ENCODE measurements around the gene MEI4.
A peak's percentile ranks its signal among the peaks of the same experiment; 100 is the strongest.

Gene MEI4

GRCh38 chr6:77834591-77834996 lies 181.8 kb downstream of the MEI4 start:
- no peaks in the 10 kb centered on the region for H3K36me3 ChIP-seq (ENCODE audit: control insufficient read depth in 2 of 2, insufficient read depth in 2 of 2, low read length in 2 of 2)
- no peaks in the 10 kb centered on the region for H3K9me3 ChIP-seq (ENCODE audit: control insufficient read depth in 2 of 2, low read length in 2 of 2)
- H3K4me3 ChIP-seq (ENCODE audit: low read length in 2 of 2), result no peak overlapping the region
- H3K4me1 ChIP-seq (ENCODE audit: control insufficient read depth in 2 of 2, insufficient read depth in 2 of 2, low read length in 2 of 2), result peaks cover 0 to 6% of the 10 kb centered on the region in 2 donors
- no peaks in the 10 kb centered on the region for H3K27me3 ChIP-seq (ENCODE audit: control insufficient read depth in 2 of 2, insufficient read depth in 2 of 2, low read length in 2 of 2)
- no peak overlapping the region for H3K27ac ChIP-seq (ENCODE audit: low read depth in 2 of 2, low read length in 2 of 2)
- no peak overlapping the region for H3K9ac ChIP-seq (ENCODE audit: low read depth in 1 of 2, low read length in 2 of 2)

- H3K27ac ChIP-seq (ENCODE audit: low read depth in 2 of 2, low read length in 2 of 2), result no peak overlapping the region
- H3K36me3 ChIP-seq (ENCODE audit: control insufficient read depth in 2 of 2, insufficient read depth in 2 of 2, low read length in 2 of 2), result no peaks in the 10 kb centered on the region
- H3K27me3 ChIP-seq (ENCODE audit: control insufficient read depth in 2 of 2, insufficient read depth in 2 of 2, low read length in 2 of 2), result no peaks in the 10 kb centered on the region
- peaks cover 0 to 6% of the 10 kb centered on the region in 2 donors for H3K4me1 ChIP-seq (ENCODE audit: control insufficient read depth in 2 of 2, insufficient read depth in 2 of 2, low read length in 2 of 2)
- H3K9me3 ChIP-seq (ENCODE audit: control insufficient read depth in 2 of 2, low read length in 2 of 2), result no peaks in the 10 kb centered on the region
- H3K4me3 ChIP-seq (ENCODE audit: low read length in 2 of 2), result peak overlapping the region in 1 of 2 donors; percentile 23
- no peak overlapping the region for H3K9ac ChIP-seq (ENCODE audit: low read depth in 1 of 2, low read length in 2 of 2)
Observed at GRCh38 chr6:77837034-77837784, 184.4 kb downstream of the MEI4 start.

- no peaks in the 10 kb centered on the region for H3K27me3 ChIP-seq (ENCODE audit: control insufficient read depth in 2 of 2, insufficient read depth in 2 of 2, low read length in 2 of 2)
- H3K9ac ChIP-seq (ENCODE audit: low read depth in 1 of 2, low read length in 2 of 2), result no peak overlapping the region
- peaks cover 0 to 6% of the 10 kb centered on the region in 2 donors for H3K4me1 ChIP-seq (ENCODE audit: control insufficient read depth in 2 of 2, insufficient read depth in 2 of 2, low read length in 2 of 2)
- no peak overlapping the region for H3K4me3 ChIP-seq (ENCODE audit: low read length in 2 of 2)
- H3K9me3 ChIP-seq (ENCODE audit: control insufficient read depth in 2 of 2, low read length in 2 of 2), result no peaks in the 10 kb centered on the region
- H3K36me3 ChIP-seq (ENCODE audit: control insufficient read depth in 2 of 2, insufficient read depth in 2 of 2, low read length in 2 of 2), result no peaks in the 10 kb centered on the region
- no peak overlapping the region for H3K27ac ChIP-seq (ENCODE audit: low read depth in 2 of 2, low read length in 2 of 2)
Observed at GRCh38 chr6:77839292-77839691, 186.5 kb downstream of the MEI4 start.

GRCh38 chr6:77844822-77845221 lies 192.0 kb downstream of the MEI4 start:
- no peaks in the 10 kb centered on the region for H3K4me1 ChIP-seq (ENCODE audit: control insufficient read depth in 2 of 2, insufficient read depth in 2 of 2, low read length in 2 of 2)
- no peaks in the 10 kb centered on the region for H3K9me3 ChIP-seq (ENCODE audit: control insufficient read depth in 2 of 2, low read length in 2 of 2)
- H3K9ac ChIP-seq (ENCODE audit: low read depth in 1 of 2, low read length in 2 of 2), result no peak overlapping the region
- no peak overlapping the region for H3K27ac ChIP-seq (ENCODE audit: low read depth in 2 of 2, low read length in 2 of 2)
- H3K4me3 ChIP-seq (ENCODE audit: low read length in 2 of 2), result no peak overlapping the region
- no peaks in the 10 kb centered on the region for H3K27me3 ChIP-seq (ENCODE audit: control insufficient read depth in 2 of 2, insufficient read depth in 2 of 2, low read length in 2 of 2)
- no peaks in the 10 kb centered on the region for H3K36me3 ChIP-seq (ENCODE audit: control insufficient read depth in 2 of 2, insufficient read depth in 2 of 2, low read length in 2 of 2)

- H3K4me3 ChIP-seq (ENCODE audit: low read length in 2 of 2), result no peak overlapping the region
- no peaks in the 10 kb centered on the region for H3K4me1 ChIP-seq (ENCODE audit: control insufficient read depth in 2 of 2, insufficient read depth in 2 of 2, low read length in 2 of 2)
- H3K36me3 ChIP-seq (ENCODE audit: control insufficient read depth in 2 of 2, insufficient read depth in 2 of 2, low read length in 2 of 2), result no peaks in the 10 kb centered on the region
- H3K27ac ChIP-seq (ENCODE audit: low read depth in 2 of 2, low read length in 2 of 2), result no peak overlapping the region
- no peaks in the 10 kb centered on the region for H3K9me3 ChIP-seq (ENCODE audit: control insufficient read depth in 2 of 2, low read length in 2 of 2)
- no peak overlapping the region for H3K9ac ChIP-seq (ENCODE audit: low read depth in 1 of 2, low read length in 2 of 2)
- H3K27me3 ChIP-seq (ENCODE audit: control insufficient read depth in 2 of 2, insufficient read depth in 2 of 2, low read length in 2 of 2), result no peaks in the 10 kb centered on the region
Observed at GRCh38 chr6:77853401-77853800, 200.6 kb downstream of the MEI4 start.

GRCh38 chr6:77856391-77856790 lies 203.6 kb downstream of the MEI4 start:
- H3K36me3 ChIP-seq (ENCODE audit: control insufficient read depth in 2 of 2, insufficient read depth in 2 of 2, low read length in 2 of 2), result no peaks in the 10 kb centered on the region
- no peaks in the 10 kb centered on the region for H3K4me1 ChIP-seq (ENCODE audit: control insufficient read depth in 2 of 2, insufficient read depth in 2 of 2, low read length in 2 of 2)
- no peak overlapping the region for H3K27ac ChIP-seq (ENCODE audit: low read depth in 2 of 2, low read length in 2 of 2)
- no peaks in the 10 kb centered on the region for H3K27me3 ChIP-seq (ENCODE audit: control insufficient read depth in 2 of 2, insufficient read depth in 2 of 2, low read length in 2 of 2)
- H3K9me3 ChIP-seq (ENCODE audit: control insufficient read depth in 2 of 2, low read length in 2 of 2), result no peaks in the 10 kb centered on the region
- H3K9ac ChIP-seq (ENCODE audit: low read depth in 1 of 2, low read length in 2 of 2), result no peak overlapping the region
- H3K4me3 ChIP-seq (ENCODE audit: low read length in 2 of 2), result no peak overlapping the region

GRCh38 chr6:77857421-77857820 lies 204.6 kb downstream of the MEI4 start:
- Histone ChIP-seq H3K27ac (ENCODE audit: low read depth in 2 of 2, low read length in 2 of 2) (no peak overlapping the region), H3K27me3 (ENCODE audit: control insufficient read depth in 2 of 2, insufficient read depth in 2 of 2, low read length in 2 of 2) (no peaks in the 10 kb centered on the region), H3K36me3 (ENCODE audit: control insufficient read depth in 2 of 2, insufficient read depth in 2 of 2, low read length in 2 of 2) (no peaks in the 10 kb centered on the region), H3K4me1 (ENCODE audit: control insufficient read depth in 2 of 2, insufficient read depth in 2 of 2, low read length in 2 of 2) (no peaks in the 10 kb centered on the region), H3K9ac (ENCODE audit: low read depth in 1 of 2, low read length in 2 of 2) (no peak overlapping the region), H3K9me3 (ENCODE audit: control insufficient read depth in 2 of 2, low read length in 2 of 2) (no peaks in the 10 kb centered on the region), H3K4me3 (ENCODE audit: low read length in 2 of 2) (no peak overlapping the region)

- Histone ChIP-seq H3K27ac (ENCODE audit: low read depth in 2 of 2, low read length in 2 of 2) (no peak overlapping the region), H3K4me3 (ENCODE audit: low read length in 2 of 2) (no peak overlapping the region), H3K9me3 (ENCODE audit: control insufficient read depth in 2 of 2, low read length in 2 of 2) (no peaks in the 10 kb centered on the region), H3K9ac (ENCODE audit: low read depth in 1 of 2, low read length in 2 of 2) (no peak overlapping the region), H3K4me1 (ENCODE audit: control insufficient read depth in 2 of 2, insufficient read depth in 2 of 2, low read length in 2 of 2) (no peaks in the 10 kb centered on the region), H3K27me3 (ENCODE audit: control insufficient read depth in 2 of 2, insufficient read depth in 2 of 2, low read length in 2 of 2) (no peaks in the 10 kb centered on the region), H3K36me3 (ENCODE audit: control insufficient read depth in 2 of 2, insufficient read depth in 2 of 2, low read length in 2 of 2) (no peaks in the 10 kb centered on the region)
Observed at GRCh38 chr6:77876300-77876699, 223.5 kb downstream of the MEI4 start.

- Histone ChIP-seq H3K27me3 (ENCODE audit: control insufficient read depth in 2 of 2, insufficient read depth in 2 of 2, low read length in 2 of 2) (no peaks in the 10 kb centered on the region), H3K4me1 (ENCODE audit: control insufficient read depth in 2 of 2, insufficient read depth in 2 of 2, low read length in 2 of 2) (no peaks in the 10 kb centered on the region), H3K9ac (ENCODE audit: low read depth in 1 of 2, low read length in 2 of 2) (no peak overlapping the region), H3K36me3 (ENCODE audit: control insufficient read depth in 2 of 2, insufficient read depth in 2 of 2, low read length in 2 of 2) (no peaks in the 10 kb centered on the region), H3K27ac (ENCODE audit: low read depth in 2 of 2, low read length in 2 of 2) (no peak overlapping the region), H3K9me3 (ENCODE audit: control insufficient read depth in 2 of 2, low read length in 2 of 2) (no peaks in the 10 kb centered on the region), H3K4me3 (ENCODE audit: low read length in 2 of 2) (no peak overlapping the region)
Observed at GRCh38 chr6:77879527-77879926, 226.7 kb downstream of the MEI4 start.

GRCh38 chr6:77880501-77880900 lies 227.7 kb downstream of the MEI4 start:
- H3K27ac ChIP-seq (ENCODE audit: low read depth in 2 of 2, low read length in 2 of 2), result no peak overlapping the region
- H3K4me1 ChIP-seq (ENCODE audit: control insufficient read depth in 2 of 2, insufficient read depth in 2 of 2, low read length in 2 of 2), result no peaks in the 10 kb centered on the region
- no peaks in the 10 kb centered on the region for H3K36me3 ChIP-seq (ENCODE audit: control insufficient read depth in 2 of 2, insufficient read depth in 2 of 2, low read length in 2 of 2)
- H3K27me3 ChIP-seq (ENCODE audit: control insufficient read depth in 2 of 2, insufficient read depth in 2 of 2, low read length in 2 of 2), result no peaks in the 10 kb centered on the region
- no peaks in the 10 kb centered on the region for H3K9me3 ChIP-seq (ENCODE audit: control insufficient read depth in 2 of 2, low read length in 2 of 2)
- no peak overlapping the region for H3K9ac ChIP-seq (ENCODE audit: low read depth in 1 of 2, low read length in 2 of 2)
- H3K4me3 ChIP-seq (ENCODE audit: low read length in 2 of 2), result no peak overlapping the region

Data from mucosa of rectum (tissue), 2 donors.